Body of pancreas (tissue), 4 donors: ENCODE results near the gene ATP2B2. TPM values are rescaled to one million over a fixed set of nuclear protein-coding genes. Genes with fewer than 3 reads are reported as not detected.
A peak's percentile ranks its signal among the peaks of the same experiment; 100 is the strongest.

Experiments
- ATAC-seq: fragments of 150-250 bp; one replicate; pipeline ENCODE4 v1.9.1; 2016
- DNase-seq, 4 donors: peaks; one replicate each; pipeline ENCODE4 v3.0.0-alpha.2; 2019
- H3K27ac ChIP-seq, 4 donors: fragments of 200-600 bp; sonication (generic); 1 replicate in 3 of 4; 2 replicates in 1 of 4; pipeline versions ENCODE4 v1.5.1 to v1.6.1; 2016 to 2019; ENCODE audit warnings: mild to moderate bottlenecking in 1 of 4, mixed read lengths in 1 of 4, moderate library complexity in 1 of 4
- H3K27me3 ChIP-seq, 2 donors: fragments of 200-600 bp; sonication (generic); one replicate each; pipeline ENCODE4 v1.6.0; 2016; ENCODE audit warnings: mild to moderate bottlenecking in 1 of 2
- H3K36me3 ChIP-seq, 2 donors: fragments of 200-600 bp; sonication (generic); replicated peaks in 1 of 2; 2 replicates each; pipeline ENCODE4 v1.5.1; 2016; ENCODE audit warnings: low read depth in 2 of 2; ENCODE audit not compliant: insufficient read depth in 1 of 2
- H3K4me1 ChIP-seq: fragments of 200-600 bp; sonication (generic); one replicate; pipeline ENCODE4 v1.6.0; 2016
- H3K4me3 ChIP-seq, 2 donors: fragments of 200-600 bp; sonication (generic); 1 replicate in 1 of 2; 2 replicates in 1 of 2; pipeline ENCODE4 v1.5.1; 2016 to 2019
- H3K9me3 ChIP-seq, 3 donors: fragments of 200-600 bp; sonication (generic); 1 replicate in 2 of 3; 2 replicates in 1 of 3; pipeline ENCODE4 v1.5.1; 2016
- POLR2A ChIP-seq, 3 donors: fragments of 450-650 bp; IDR thresholded peaks; one replicate each; pipeline ENCODE4 v1.6.1; 2016; ENCODE audit warnings: antibody characterized with exemption in 3 of 3, mild to moderate bottlenecking in 2 of 3
- WGBS, 2 donors: methylation state at CpG; one replicate each; pipeline ENCODE4 v1.1.5; 2017; 5-methylcytosine and 5-hydroxymethylcytosine counted together
- intact Hi-C: fragments of 100-400 bp; cut with DNase I; formaldehyde crosslinking; loops from one replicate; pipeline ENCODE4 v1.15.1; 2023
- total RNA-seq, 2 donors: library from RNA; depleted of rRNA; stranded (reverse); fragments of >200 nt; gene quantifications; one replicate each; pipeline ENCODE4 v1.1.0, GENCODE V29; 2016
- TF ChIP-seq, protein P1 (sequence below), 7 experiments: fragments of 450-650 bp in 4 of 7; fragments of 200-600 bp in 3 of 7; sonication (generic) in 3 of 7; IDR thresholded peaks; one replicate each; pipeline ENCODE4 v1.5.1; 2016 to 2019; ENCODE audit warnings: antibody characterized with exemption in 7 of 7

ATP2B2 gene
- total RNA-seq, 2 donors from 2014 or later, result 0.52 TPM; not detected in 1

DNA sequence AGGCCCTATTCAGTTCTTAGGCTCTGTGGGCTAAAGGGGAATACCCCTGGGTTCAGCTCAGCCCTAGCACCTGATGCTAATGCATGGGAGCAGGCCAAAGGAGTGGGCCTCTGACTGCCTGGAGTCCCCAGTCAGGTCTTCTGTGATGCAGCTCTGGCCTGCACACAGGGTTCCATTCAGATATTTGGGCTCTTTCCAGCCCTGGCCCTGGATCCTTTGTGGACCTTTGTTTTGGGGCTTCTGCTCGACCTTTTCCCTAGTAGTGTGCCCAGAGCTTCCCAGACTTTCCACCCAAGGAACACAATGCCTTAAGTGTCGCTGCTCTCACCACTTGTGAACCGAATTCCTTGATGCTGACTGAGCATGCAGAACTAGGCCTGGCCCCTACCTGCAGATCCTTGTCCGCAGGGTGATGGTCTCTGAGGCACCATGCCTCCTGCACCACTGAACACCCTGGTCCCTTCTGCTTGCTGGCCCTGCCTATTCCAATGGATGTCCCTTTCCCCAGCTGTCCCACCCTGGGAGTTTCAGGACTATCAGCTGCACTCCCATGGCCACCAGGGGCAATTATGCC lies 189.5 kb downstream of the ATP2B2 start:
- ATAC-seq, result no peak
- peaks cover 37% of the 10 kb centered on the region for H3K4me1 ChIP-seq
- WGBS, 2 donors, result 93 to 96% methylated on average over 4 of the region's 4 CpGs
- intact Hi-C loops, result no loop called here
- no peak overlapping the region for H3K4me3 ChIP-seq
- H3K36me3 ChIP-seq, result peaks cover 15 to 42% of the 10 kb centered on the region in 2 donors
- TF ChIP-seq POLR2A (IDR thresholded peaks at IDR 0.05), result no peak
- TF ChIP-seq, protein P1, sequence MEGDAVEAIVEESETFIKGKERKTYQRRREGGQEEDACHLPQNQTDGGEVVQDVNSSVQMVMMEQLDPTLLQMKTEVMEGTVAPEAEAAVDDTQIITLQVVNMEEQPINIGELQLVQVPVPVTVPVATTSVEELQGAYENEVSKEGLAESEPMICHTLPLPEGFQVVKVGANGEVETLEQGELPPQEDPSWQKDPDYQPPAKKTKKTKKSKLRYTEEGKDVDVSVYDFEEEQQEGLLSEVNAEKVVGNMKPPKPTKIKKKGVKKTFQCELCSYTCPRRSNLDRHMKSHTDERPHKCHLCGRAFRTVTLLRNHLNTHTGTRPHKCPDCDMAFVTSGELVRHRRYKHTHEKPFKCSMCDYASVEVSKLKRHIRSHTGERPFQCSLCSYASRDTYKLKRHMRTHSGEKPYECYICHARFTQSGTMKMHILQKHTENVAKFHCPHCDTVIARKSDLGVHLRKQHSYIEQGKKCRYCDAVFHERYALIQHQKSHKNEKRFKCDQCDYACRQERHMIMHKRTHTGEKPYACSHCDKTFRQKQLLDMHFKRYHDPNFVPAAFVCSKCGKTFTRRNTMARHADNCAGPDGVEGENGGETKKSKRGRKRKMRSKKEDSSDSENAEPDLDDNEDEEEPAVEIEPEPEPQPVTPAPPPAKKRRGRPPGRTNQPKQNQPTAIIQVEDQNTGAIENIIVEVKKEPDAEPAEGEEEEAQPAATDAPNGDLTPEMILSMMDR (IDR thresholded peaks at IDR 0.05), result no peak
- no peaks in the 10 kb centered on the region for H3K9me3 ChIP-seq
- no peaks in the 10 kb centered on the region for H3K27me3 ChIP-seq
- H3K27ac ChIP-seq, result no peak overlapping the region
- no peak for DNase-seq

DNA sequence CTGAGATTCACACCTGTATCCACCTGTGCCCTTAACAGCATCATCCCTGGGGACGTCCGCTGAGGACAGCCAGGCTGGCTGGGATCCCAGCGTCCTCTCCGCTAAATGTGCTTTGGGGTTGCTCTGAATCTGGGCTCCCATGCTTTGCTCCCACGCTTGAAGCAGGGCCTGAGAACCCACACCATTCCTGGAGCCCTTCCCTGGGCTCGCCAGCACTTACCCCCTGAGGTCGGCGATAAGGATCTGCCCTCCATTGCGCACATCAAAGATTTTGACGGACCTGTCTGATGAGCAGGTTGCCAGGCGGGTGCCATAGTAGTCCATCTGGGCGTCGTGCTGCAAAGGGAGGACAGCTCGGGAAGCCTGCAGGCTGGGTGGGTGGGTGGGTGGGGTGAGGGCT lies 190.3 kb downstream of the ATP2B2 start:
- ATAC-seq, result no peak
- 83 to 86% methylated on average over 4 to 14 of the region's 14 CpGs for WGBS, 2 donors

DNA sequence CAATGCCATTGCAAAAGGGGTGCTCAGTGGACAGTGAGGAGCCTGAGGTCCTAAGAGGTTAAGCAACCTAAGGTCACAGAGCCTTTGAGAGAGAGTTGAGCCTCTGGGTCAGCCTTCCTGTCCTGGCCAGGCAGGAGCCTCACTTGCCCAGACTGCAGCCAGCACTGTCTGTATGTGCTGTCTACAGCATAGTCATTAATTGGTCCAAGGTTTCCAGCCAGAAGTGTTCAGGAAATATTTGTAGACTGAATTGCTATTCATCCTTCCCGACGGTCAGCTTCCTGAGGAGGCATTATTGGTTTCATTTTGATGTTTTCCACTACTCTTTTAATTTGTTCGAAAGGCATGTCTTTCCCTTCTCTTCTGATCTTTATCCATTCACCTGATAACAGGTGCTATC lies 192.5 kb downstream of the ATP2B2 start:
- no peaks in the 10 kb centered on the region for H3K9me3 ChIP-seq
- no peak for DNase-seq
- 66 to 71% methylated on average over 3 of the region's 3 CpGs for WGBS, 2 donors
- no peak overlapping the region for H3K27ac ChIP-seq
- ATAC-seq, result no peak
- intact Hi-C loops, result no loop called here
- H3K27me3 ChIP-seq, result no peaks in the 10 kb centered on the region
- peaks cover 20% of the 10 kb centered on the region for H3K4me1 ChIP-seq
- no peak for TF ChIP-seq POLR2A (IDR thresholded peaks at IDR 0.05)
- TF ChIP-seq, protein P1 (IDR thresholded peaks at IDR 0.05), result no peak
- no peak overlapping the region for H3K4me3 ChIP-seq
- peaks cover 15 to 56% of the 10 kb centered on the region in 2 donors for H3K36me3 ChIP-seq

More for the DNA sequence above, 190.3 kb downstream of the ATP2B2 start:
- no peak overlapping the region for H3K27ac ChIP-seq
- H3K36me3 ChIP-seq, result peaks cover 15 to 48% of the 10 kb centered on the region in 2 donors
- DNase-seq, result no peak
- intact Hi-C loops, result no loop called here
- no peaks in the 10 kb centered on the region for H3K9me3 ChIP-seq
- TF ChIP-seq POLR2A (IDR thresholded peaks at IDR 0.05), result no peak
- TF ChIP-seq, protein P1 (IDR thresholded peaks at IDR 0.05), result no peak
- no peak overlapping the region for H3K4me3 ChIP-seq
- peaks cover 37% of the 10 kb centered on the region for H3K4me1 ChIP-seq
- no peaks in the 10 kb centered on the region for H3K27me3 ChIP-seq

DNA sequence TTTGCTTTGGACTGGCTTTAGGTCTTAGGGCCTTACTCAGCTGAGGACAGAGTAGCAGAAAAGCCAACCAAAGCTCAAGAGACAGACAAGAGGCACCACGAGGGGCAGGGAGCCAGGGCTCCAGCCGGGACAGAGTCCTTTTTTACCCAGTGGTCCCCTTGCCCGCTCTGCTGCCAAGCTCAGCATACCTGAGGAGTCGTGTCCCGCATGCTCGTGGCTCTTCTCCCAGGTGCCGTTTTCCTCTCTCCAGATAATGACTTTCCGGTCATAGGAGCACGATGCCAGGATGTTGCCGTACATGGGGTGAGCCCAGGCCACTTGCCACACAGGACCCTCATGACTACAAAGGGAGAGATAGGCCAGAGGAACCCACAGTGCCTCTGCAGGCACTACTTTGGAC lies 193.0 kb downstream of the ATP2B2 start:
- Histone ChIP-seq H3K27ac (no peak overlapping the region), H3K36me3 (peaks cover 15 to 59% of the 10 kb centered on the region in 2 donors), H3K9me3 (no peaks in the 10 kb centered on the region), H3K27me3 (no peaks in the 10 kb centered on the region), H3K4me3 (no peak overlapping the region), H3K4me1 (peaks cover 15% of the 10 kb centered on the region)
- WGBS, 2 donors, result 37 to 42% methylated on average over 10 of the region's 10 CpGs
- DNase-seq (peak in 1 of 4 donors; percentile 49), ATAC-seq (no peak)
- TF ChIP-seq POLR2A (IDR thresholded peaks at IDR 0.05), result no peak
- TF ChIP-seq, protein P1 (IDR thresholded peaks at IDR 0.05), result no peak
- intact Hi-C loops, result no loop called here

DNA sequence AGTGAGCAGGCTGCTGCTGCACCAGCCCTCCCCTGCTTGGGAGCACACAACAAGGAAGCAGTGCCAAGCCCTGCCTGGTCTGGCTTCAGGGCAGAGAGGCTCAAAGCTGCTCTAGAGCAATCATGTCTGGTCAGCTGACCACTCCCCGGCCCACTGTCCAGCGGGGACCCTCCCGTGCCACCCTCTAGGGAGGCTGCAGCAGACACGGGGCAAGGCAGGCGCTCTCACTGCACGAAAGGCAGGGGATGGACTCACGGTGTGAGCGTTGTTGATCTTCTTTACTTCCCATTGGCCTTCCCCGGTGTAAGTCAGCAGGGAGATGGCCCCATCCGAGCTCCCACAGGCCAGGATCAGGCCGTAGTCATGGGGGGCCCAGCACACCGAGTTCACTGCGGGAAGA lies 193.7 kb downstream of the ATP2B2 start:
- WGBS, 2 donors, result 88 to 100% methylated on average over 3 to 13 of the region's 13 CpGs
- H3K9me3 ChIP-seq, result no peaks in the 10 kb centered on the region

More for the DNA sequence above, 193.7 kb downstream of the ATP2B2 start:
- Histone ChIP-seq H3K27me3 (no peaks in the 10 kb centered on the region), H3K36me3 (peaks cover 15 to 61% of the 10 kb centered on the region in 2 donors), H3K4me3 (no peak overlapping the region), H3K4me1 (peaks cover 11% of the 10 kb centered on the region), H3K27ac (no peak overlapping the region)
- TF ChIP-seq, protein P1 (IDR thresholded peaks at IDR 0.05), result no peak
- TF ChIP-seq POLR2A (IDR thresholded peaks at IDR 0.05), result no peak
- ATAC-seq (no peak), DNase-seq (no peak)
- intact Hi-C loops, result no loop called here
